HCT116 (cell line): ENCODE data around the gene GRIK1.

Source experiments
- ATF3 ChIP-seq: IDR thresholded peaks from 2 replicates; pipeline ENCODE4 v1.6.1; 2012
- CTCF ChIP-seq, 3 experiments: fragments of 200-600 bp in 1 of 3; sonication (generic) in 1 of 3; IDR thresholded peaks in 2 of 3; conservative IDR thresholded peaks in 1 of 3; 2 replicates each; pipeline ENCODE4 v1.5.1; 2012 to 2017; ENCODE audit warnings: low read depth in 2 of 3, low read length in 2 of 3, antibody characterized with exemption in 1 of 3, borderline replicate concordance in 1 of 3, control low read depth in 1 of 3, mild to moderate bottlenecking in 1 of 3, mixed read lengths in 1 of 3, mixed run types in 1 of 3, moderate library complexity in 1 of 3; ENCODE audit not compliant: insufficient read depth in 1 of 3
- EZH2 ChIP-seq: fragments of 200-600 bp; sonication (generic); IDR thresholded peaks from 2 replicates; pipeline ENCODE4 v1.6.1; 2017; ENCODE audit warnings: antibody characterized with exemption, mixed run types
- JUND ChIP-seq: IDR thresholded peaks from 2 replicates; pipeline ENCODE4 v1.6.1; 2012
- POLR2A ChIP-seq: IDR thresholded peaks from 2 replicates; pipeline ENCODE4 v1.7.0; 2011; ENCODE audit warnings: borderline replicate concordance; ENCODE audit not compliant: insufficient read depth, insufficient read length; ENCODE audit errors: extremely low read depth
- RAD21 ChIP-seq: IDR thresholded peaks from 2 replicates; pipeline ENCODE4 v1.6.1; 2012; ENCODE audit warnings: low read depth, mild to moderate bottlenecking
- REST ChIP-seq: IDR thresholded peaks from 2 replicates; pipeline ENCODE4 v1.6.1; 2012; ENCODE audit warnings: low read depth
- SIN3A ChIP-seq: IDR thresholded peaks from 2 replicates; pipeline ENCODE4 v1.6.1; 2012; ENCODE audit warnings: low read depth
- TCF7L2 ChIP-seq: IDR thresholded peaks from 2 replicates; pipeline ENCODE4 v1.7.0; 2011; ENCODE audit warnings: borderline replicate concordance, inconsistent platforms; ENCODE audit not compliant: insufficient read depth, insufficient read length; ENCODE audit errors: extremely low read depth
- YY1 ChIP-seq: IDR thresholded peaks from 2 replicates; pipeline ENCODE4 v1.6.1; 2011; ENCODE audit warnings: low read length, low read depth, moderate library complexity, mild to moderate bottlenecking; ENCODE audit not compliant: insufficient replicate concordance; ENCODE audit errors: extremely low read depth
- ZNF274 ChIP-seq: fragments of 200-500 bp; sonication (Bioruptor generic); IDR thresholded peaks from 2 replicates; pipeline ENCODE4 v1.6.1; 2014; ENCODE audit warnings: mild to moderate bottlenecking, low read depth, low read length, inconsistent platforms

- TF ChIP-seq CTCF (IDR thresholded peaks at IDR 0.05 in 2 of 3, conservative IDR thresholded peaks at IDR 0.05 in 1 of 3; ENCODE audit: borderline replicate concordance in 1 of 3, insufficient read depth in 1 of 3, low read depth in 2 of 3, low read length in 2 of 3) (no peak), REST (no peak), TCF7L2 (no peak), EZH2 (no peak), JUND (no peak), RAD21 (no peak), POLR2A (no peak), SIN3A (no peak), ZNF274 (no peak), ATF3 (no peak), YY1 (no peak)
Measured at GRCh38 chr21:29524055-29524454, 415.7 kb downstream of the GRIK1 start.
